Neural cell (in vitro differentiated cells): Measurements from ENCODE around the gene PPP2R3A. TPM values are rescaled to one million over a fixed set of nuclear protein-coding genes. Genes with fewer than 3 reads are reported as not detected.

Experiments
- H2AFZ ChIP-seq: fragments of 200-600, 300-800 bp; sonication (generic), shearing (Covaris generic); 2 replicates; pipeline ENCODE4 v1.6.0; 2014; ENCODE audit warnings: low read depth, mild to moderate bottlenecking, antibody characterized with exemption, low read length, moderate library complexity
- H3F3A ChIP-seq: fragments of 200-600 bp; shearing (Covaris generic); 2 replicates; pipeline ENCODE4 v1.6.1; 2016; ENCODE audit warnings: mild to moderate bottlenecking, moderate library complexity, mixed read lengths, antibody characterized with exemption, low read length; ENCODE audit not compliant: insufficient read depth, poor library complexity, severe bottlenecking
- H3K27ac ChIP-seq: fragments of 200-600, 300-800 bp; sonication (generic), shearing (Covaris generic); 2 replicates; pipeline ENCODE4 v1.5.1; 2014; ENCODE audit warnings: mild to moderate bottlenecking, low read length, moderate library complexity
- H3K27me3 ChIP-seq: fragments of 300-800, 200-600 bp; sonication (generic), shearing (Covaris generic); 2 replicates; pipeline ENCODE4 v1.6.0; 2014; ENCODE audit warnings: mild to moderate bottlenecking, low read depth, low read length, moderate library complexity; ENCODE audit not compliant: insufficient read depth
- H3K36me3 ChIP-seq: fragments of 300-800, 200-600 bp; sonication (generic), shearing (Covaris generic); 2 replicates; pipeline ENCODE4 v1.5.1; 2014; ENCODE audit warnings: mild to moderate bottlenecking, antibody characterized with exemption, low read length, moderate library complexity; ENCODE audit not compliant: insufficient read depth
- H3K4me2 ChIP-seq: fragments of 300-800, 200-600 bp; sonication (generic), shearing (Covaris generic); 2 replicates; pipeline ENCODE4 v1.6.0; 2014; ENCODE audit warnings: mild to moderate bottlenecking, low read length
- H3K4me3 ChIP-seq: fragments of 300-800, 200-600 bp; sonication (generic), shearing (Covaris generic); 2 replicates; pipeline ENCODE4 v1.5.1; 2014; ENCODE audit warnings: mild to moderate bottlenecking, low read length, moderate library complexity
- H3K79me2 ChIP-seq: fragments of 200-600 bp; shearing (Covaris generic); replicated peaks from 2 replicates; pipeline ENCODE4 v1.6.0; 2014; ENCODE audit warnings: mild to moderate bottlenecking, low read length, moderate library complexity; ENCODE audit not compliant: insufficient read depth
- H3K9ac ChIP-seq: fragments of 300-800, 200-600 bp; sonication (generic), shearing (Covaris generic); 2 replicates; pipeline ENCODE4 v1.6.1; 2016; ENCODE audit warnings: mild to moderate bottlenecking, low read length, mixed read lengths
- H3K9me2 ChIP-seq: fragments of 200-600 bp; shearing (Covaris generic); 2 replicates; pipeline ENCODE4 v1.6.1; 2016; ENCODE audit warnings: mild to moderate bottlenecking, low read length, mixed read lengths; ENCODE audit not compliant: insufficient read depth
- H3K9me3 ChIP-seq: fragments of 200-600, 300-800 bp; sonication (generic), shearing (Covaris generic); 2 replicates; pipeline ENCODE4 v1.6.1; 2016; ENCODE audit warnings: mild to moderate bottlenecking, mixed run types, low read length, moderate library complexity, mixed read lengths
- H4K20me1 ChIP-seq: fragments of 200-600 bp; shearing (Covaris generic); 2 replicates; pipeline ENCODE4 v1.6.1; 2016; ENCODE audit warnings: mild to moderate bottlenecking, mixed run types; ENCODE audit not compliant: insufficient read depth
- EP300 ChIP-seq: fragments of 450-650 bp; conservative IDR thresholded peaks from 2 replicates; pipeline ENCODE4 v1.6.1; 2014; ENCODE audit warnings: antibody characterized with exemption, mild to moderate bottlenecking, moderate library complexity; ENCODE audit not compliant: poor library complexity, severe bottlenecking
- EZH2 ChIP-seq: fragments of 200-600, 300-800 bp; shearing (Covaris generic), sonication (generic); IDR thresholded peaks from 2 replicates; pipeline ENCODE4 v1.6.1; 2014; ENCODE audit warnings: antibody characterized with exemption, low read length, borderline replicate concordance, mild to moderate bottlenecking; ENCODE audit not compliant: insufficient read depth, poor library complexity, severe bottlenecking
- MXI1 ChIP-seq: fragments of 450-650 bp; conservative IDR thresholded peaks from 2 replicates; pipeline ENCODE4 v1.6.1; 2014; ENCODE audit warnings: antibody characterized with exemption, mild to moderate bottlenecking; ENCODE audit not compliant: poor library complexity, severe bottlenecking
- POLR2AphosphoS5 ChIP-seq: IDR thresholded peaks from 2 replicates; pipeline ENCODE4 v1.6.1; 2012
- RAD21 ChIP-seq: fragments of 450-650 bp; conservative IDR thresholded peaks from 2 replicates; pipeline ENCODE4 v1.6.1; 2014; ENCODE audit warnings: antibody characterized with exemption, mild to moderate bottlenecking, moderate library complexity
- SMC3 ChIP-seq: fragments of 450-650 bp; conservative IDR thresholded peaks from 2 replicates; pipeline ENCODE4 v1.6.1; 2014; ENCODE audit warnings: antibody characterized with exemption, mild to moderate bottlenecking, moderate library complexity; ENCODE audit not compliant: poor library complexity
- TAF1 ChIP-seq: IDR thresholded peaks from 2 replicates; pipeline ENCODE4 v1.6.1; 2012; ENCODE audit warnings: low read depth
- polyA plus RNA-seq: library from polyadenylated mRNA; depleted of rRNA; stranded (reverse); fragments of >200 nt; gene quantifications from 2 replicates; pipeline ENCODE4 v1.2.3, GENCODE V29; 2014
- TF ChIP-seq, protein P1 (sequence below): fragments of 450-650 bp; IDR thresholded peaks from 2 replicates; pipeline ENCODE4 v1.5.1; 2014; ENCODE audit warnings: antibody characterized with exemption, mild to moderate bottlenecking, moderate library complexity; ENCODE audit not compliant: poor library complexity, severe bottlenecking
- TF ChIP-seq, protein P2 (sequence below): IDR thresholded peaks from 2 replicates; pipeline ENCODE4 v1.6.1; 2012; ENCODE audit warnings: borderline replicate concordance

PPP2R3A gene
- polyA plus RNA-seq, 1 donor from 2014 or later = 17.9 TPM

DNA sequence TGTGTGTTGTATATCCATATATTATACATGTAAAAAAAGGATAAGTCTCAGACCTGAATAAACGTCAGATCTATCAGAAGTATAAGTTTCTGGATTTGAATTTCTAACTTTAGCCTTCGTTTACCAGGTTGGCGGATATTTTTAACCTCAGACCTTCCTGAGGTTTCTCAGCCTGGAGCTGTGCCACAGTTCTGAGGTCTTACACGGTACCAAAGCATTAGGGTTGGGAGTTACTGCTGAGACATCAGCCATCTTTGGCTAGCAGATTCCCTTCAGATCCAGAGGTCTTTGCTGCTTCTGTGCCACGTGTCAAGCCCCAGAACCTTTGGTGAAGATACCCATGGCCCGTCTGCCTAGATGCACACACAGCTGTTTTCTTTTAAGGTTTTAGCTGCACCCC lies 84.7 kb downstream of the PPP2R3A start:
- no peaks in the 10 kb centered on the region for H3K9me3 ChIP-seq
- no peaks in the 10 kb centered on the region for H3K9me2 ChIP-seq
- no peaks in the 10 kb centered on the region for H3K79me2 ChIP-seq
- no peak overlapping the region for H3K4me3 ChIP-seq
- H4K20me1 ChIP-seq = no peaks in the 10 kb centered on the region
- no peaks in the 10 kb centered on the region for H3K36me3 ChIP-seq
- no peak overlapping the region for H3K4me2 ChIP-seq
- TF ChIP-seq EZH2 (no peak), SMC3 (no peak), POLR2AphosphoS5 (no peak), RAD21 (no peak)
- TF ChIP-seq, protein P1, sequence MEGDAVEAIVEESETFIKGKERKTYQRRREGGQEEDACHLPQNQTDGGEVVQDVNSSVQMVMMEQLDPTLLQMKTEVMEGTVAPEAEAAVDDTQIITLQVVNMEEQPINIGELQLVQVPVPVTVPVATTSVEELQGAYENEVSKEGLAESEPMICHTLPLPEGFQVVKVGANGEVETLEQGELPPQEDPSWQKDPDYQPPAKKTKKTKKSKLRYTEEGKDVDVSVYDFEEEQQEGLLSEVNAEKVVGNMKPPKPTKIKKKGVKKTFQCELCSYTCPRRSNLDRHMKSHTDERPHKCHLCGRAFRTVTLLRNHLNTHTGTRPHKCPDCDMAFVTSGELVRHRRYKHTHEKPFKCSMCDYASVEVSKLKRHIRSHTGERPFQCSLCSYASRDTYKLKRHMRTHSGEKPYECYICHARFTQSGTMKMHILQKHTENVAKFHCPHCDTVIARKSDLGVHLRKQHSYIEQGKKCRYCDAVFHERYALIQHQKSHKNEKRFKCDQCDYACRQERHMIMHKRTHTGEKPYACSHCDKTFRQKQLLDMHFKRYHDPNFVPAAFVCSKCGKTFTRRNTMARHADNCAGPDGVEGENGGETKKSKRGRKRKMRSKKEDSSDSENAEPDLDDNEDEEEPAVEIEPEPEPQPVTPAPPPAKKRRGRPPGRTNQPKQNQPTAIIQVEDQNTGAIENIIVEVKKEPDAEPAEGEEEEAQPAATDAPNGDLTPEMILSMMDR = no peak
- H3F3A ChIP-seq = no peaks in the 10 kb centered on the region
- H3K9ac ChIP-seq = no peak overlapping the region
- H3K27ac ChIP-seq = no peak overlapping the region
- no peak overlapping the region for H2AFZ ChIP-seq
- H3K27me3 ChIP-seq = no peaks in the 10 kb centered on the region

DNA sequence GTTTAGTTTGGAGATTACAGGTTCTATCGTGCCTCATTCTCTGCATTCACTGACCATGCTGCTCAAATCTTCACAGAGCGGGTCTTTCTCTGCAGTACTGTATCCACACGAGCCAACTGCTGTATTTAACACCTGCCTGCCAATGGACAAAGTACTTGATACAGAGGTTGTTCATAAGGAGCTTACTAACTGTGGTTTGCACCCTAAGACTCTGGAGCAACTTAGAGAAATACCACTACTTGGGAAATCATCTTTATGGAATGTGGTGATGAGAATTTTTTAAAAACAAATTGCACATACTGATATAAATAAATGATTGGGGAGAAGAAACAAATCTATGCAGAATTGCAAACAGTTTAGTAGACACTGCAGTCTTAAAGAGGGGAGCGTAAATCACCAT lies 90.0 kb downstream of the PPP2R3A start:
- H3F3A ChIP-seq = no peaks in the 10 kb centered on the region
- H3K27me3 ChIP-seq = no peaks in the 10 kb centered on the region
- no peaks in the 10 kb centered on the region for H3K9me3 ChIP-seq
- TF ChIP-seq MXI1 (no peak), POLR2AphosphoS5 (no peak), EZH2 (no peak), TAF1 (no peak), SMC3 (no peak), EP300 (no peak), RAD21 (no peak)
- TF ChIP-seq, protein P2, sequence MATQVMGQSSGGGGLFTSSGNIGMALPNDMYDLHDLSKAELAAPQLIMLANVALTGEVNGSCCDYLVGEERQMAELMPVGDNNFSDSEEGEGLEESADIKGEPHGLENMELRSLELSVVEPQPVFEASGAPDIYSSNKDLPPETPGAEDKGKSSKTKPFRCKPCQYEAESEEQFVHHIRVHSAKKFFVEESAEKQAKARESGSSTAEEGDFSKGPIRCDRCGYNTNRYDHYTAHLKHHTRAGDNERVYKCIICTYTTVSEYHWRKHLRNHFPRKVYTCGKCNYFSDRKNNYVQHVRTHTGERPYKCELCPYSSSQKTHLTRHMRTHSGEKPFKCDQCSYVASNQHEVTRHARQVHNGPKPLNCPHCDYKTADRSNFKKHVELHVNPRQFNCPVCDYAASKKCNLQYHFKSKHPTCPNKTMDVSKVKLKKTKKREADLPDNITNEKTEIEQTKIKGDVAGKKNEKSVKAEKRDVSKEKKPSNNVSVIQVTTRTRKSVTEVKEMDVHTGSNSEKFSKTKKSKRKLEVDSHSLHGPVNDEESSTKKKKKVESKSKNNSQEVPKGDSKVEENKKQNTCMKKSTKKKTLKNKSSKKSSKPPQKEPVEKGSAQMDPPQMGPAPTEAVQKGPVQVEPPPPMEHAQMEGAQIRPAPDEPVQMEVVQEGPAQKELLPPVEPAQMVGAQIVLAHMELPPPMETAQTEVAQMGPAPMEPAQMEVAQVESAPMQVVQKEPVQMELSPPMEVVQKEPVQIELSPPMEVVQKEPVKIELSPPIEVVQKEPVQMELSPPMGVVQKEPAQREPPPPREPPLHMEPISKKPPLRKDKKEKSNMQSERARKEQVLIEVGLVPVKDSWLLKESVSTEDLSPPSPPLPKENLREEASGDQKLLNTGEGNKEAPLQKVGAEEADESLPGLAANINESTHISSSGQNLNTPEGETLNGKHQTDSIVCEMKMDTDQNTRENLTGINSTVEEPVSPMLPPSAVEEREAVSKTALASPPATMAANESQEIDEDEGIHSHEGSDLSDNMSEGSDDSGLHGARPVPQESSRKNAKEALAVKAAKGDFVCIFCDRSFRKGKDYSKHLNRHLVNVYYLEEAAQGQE = no peak
- TF ChIP-seq, protein P1 = no peak
- no peak overlapping the region for H2AFZ ChIP-seq
- H3K4me3 ChIP-seq = no peak overlapping the region
- no peaks in the 10 kb centered on the region for H4K20me1 ChIP-seq
- no peaks in the 10 kb centered on the region for H3K79me2 ChIP-seq
- no peak overlapping the region for H3K27ac ChIP-seq
- H3K4me2 ChIP-seq = no peak overlapping the region
- H3K9me2 ChIP-seq = no peaks in the 10 kb centered on the region
- no peak overlapping the region for H3K9ac ChIP-seq
- peaks cover 5% of the 10 kb centered on the region for H3K36me3 ChIP-seq
